Stimulated activated CD4-positive, alpha-beta T cell treated with anti-CD3 and anti-CD28 coated beads, Interleukin-1b, Interleukin-23, amount 100 ng/mL, for 24 hours (primary cell): ENCODE data around the gene MICA.
"Not testable (repeated sequence)": the region's sequence is repeated elsewhere in the genome, so short reads cannot be mapped to it uniquely, and the experiment has no call there.

Source experiments
- DNase-seq, 4 experiments: peaks; one replicate each; pipeline ENCODE4 v3.0.0-alpha.2; 2020; ENCODE audit warnings: low read depth in 4 of 4, low spot score in 1 of 4

The MICA gene

DNA sequence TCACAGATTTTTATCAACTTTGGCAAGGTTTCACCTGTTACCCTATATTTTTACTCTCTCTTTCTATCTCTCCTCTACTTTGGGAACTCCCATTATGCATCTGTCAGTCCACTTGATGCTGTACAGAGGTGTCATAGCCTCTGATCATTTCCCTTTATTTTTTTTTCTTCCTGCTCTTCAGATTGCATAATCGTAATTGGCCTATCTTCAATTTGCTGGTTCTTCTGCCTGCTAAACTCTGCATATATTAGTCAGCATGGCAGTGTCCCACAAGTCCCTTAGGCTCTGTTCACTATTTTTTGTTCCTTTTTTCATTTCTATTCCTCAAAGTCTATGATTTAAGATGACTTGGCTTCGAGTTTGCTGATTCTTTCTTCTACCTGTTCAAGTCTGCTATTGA is 49.9 kb downstream of the MICA start:
- DNase-seq: no peak

GRCh38 chr6:31459864-31460263 is 56.5 kb downstream of the MICA start:
- not testable (repeated sequence) for DNase-seq

DNA sequence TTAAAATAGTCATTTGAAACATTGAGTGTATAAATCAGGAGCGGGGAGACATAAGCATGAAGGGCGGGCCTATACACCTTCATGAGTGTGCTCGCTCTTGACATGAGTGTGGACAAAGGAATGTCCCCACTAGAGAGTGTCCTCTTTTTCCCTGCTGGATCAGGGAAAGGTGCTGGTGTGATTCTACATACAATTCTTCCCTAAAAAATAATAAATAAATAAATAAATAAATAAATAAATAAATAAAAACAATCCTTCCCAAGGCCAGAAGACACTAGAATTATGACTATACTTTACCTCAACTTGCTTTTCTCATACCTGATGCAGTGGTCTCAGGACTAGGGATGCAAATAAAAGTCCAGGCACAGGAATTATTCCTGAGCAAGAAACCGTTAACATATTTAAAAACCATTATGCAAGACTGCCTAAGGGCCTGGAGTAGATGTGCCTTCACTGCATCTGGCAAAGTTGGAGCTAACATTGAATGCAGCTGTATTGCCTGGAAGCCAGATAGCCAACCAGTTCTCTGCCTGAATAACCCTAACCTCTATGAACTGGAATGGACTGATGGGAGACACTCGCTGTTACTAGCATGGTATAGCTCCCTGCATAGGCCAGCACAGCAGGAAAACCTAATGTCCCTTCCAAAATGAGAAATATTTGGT is 57.1 kb downstream of the MICA start:
- DNase-seq: no peak

GRCh38 chr6:31462026-31462963 is 58.9 kb downstream of the MICA start:
- DNase-seq: no peak

- peak; percentile 67 to 83 (median 76) for DNase-seq
These were observed 59.8 kb downstream of the MICA start for GRCh38 chr6:31462964-31463870.

GRCh38 chr6:31464252-31465184 is 61.1 kb downstream of the MICA start:
- no peak for DNase-seq
